H9 (cell line): ENCODE results near the gene OSBPL10. TPM values are rescaled to one million over a fixed set of nuclear protein-coding genes. Genes with fewer than 3 reads are reported as not detected.

Source experiments
- DNase-seq: peaks from one replicate; pipeline ENCODE4 v3.0.0-alpha.2; 2017
- H2AFZ ChIP-seq: one replicate; pipeline ENCODE4 v1.6.1; 2013; ENCODE audit warnings: mild to moderate bottlenecking, low read length, control low read depth, moderate library complexity
- H2AK5ac ChIP-seq: 2 replicates; pipeline ENCODE4 v1.6.1; 2013; ENCODE audit warnings: low read length, control low read depth, mixed read lengths; ENCODE audit not compliant: insufficient read length
- H2BK120ac ChIP-seq: one replicate; pipeline ENCODE4 v1.6.1; 2013; ENCODE audit warnings: low read depth, mild to moderate bottlenecking, low read length, control low read depth, inconsistent platforms; ENCODE audit not compliant: poor library complexity, severe bottlenecking
- H2BK12ac ChIP-seq: 2 replicates; pipeline ENCODE4 v1.6.1; 2013; ENCODE audit warnings: low read length, control low read depth, mixed read lengths, low read depth; ENCODE audit not compliant: insufficient read length
- H2BK15ac ChIP-seq: 2 replicates; pipeline ENCODE4 v1.6.1; 2013; ENCODE audit warnings: low read depth, low read length, control low read depth
- H2BK20ac ChIP-seq: one replicate; pipeline ENCODE4 v1.6.1; 2013; ENCODE audit warnings: low read depth, mild to moderate bottlenecking, low read length, control low read depth, inconsistent platforms; ENCODE audit not compliant: poor library complexity, severe bottlenecking
- H2BK5ac ChIP-seq: 2 replicates; pipeline ENCODE4 v1.6.1; 2013; ENCODE audit warnings: low read length, control low read depth, mixed read lengths; ENCODE audit not compliant: insufficient read length
- H3K14ac ChIP-seq: 2 replicates; pipeline ENCODE4 v1.6.1; 2013; ENCODE audit warnings: low read length, control low read depth; ENCODE audit not compliant: insufficient read depth
- H3K18ac ChIP-seq: 2 replicates; pipeline ENCODE4 v1.6.1; 2013; ENCODE audit warnings: low read depth, mild to moderate bottlenecking, mixed read lengths, low read length, control low read depth; ENCODE audit not compliant: insufficient read length
- H3K23ac ChIP-seq: 2 replicates; pipeline ENCODE4 v1.6.1; 2013; ENCODE audit warnings: low read length, control low read depth, mixed read lengths, low read depth; ENCODE audit not compliant: insufficient read length
- H3K23me2 ChIP-seq: 2 replicates; pipeline ENCODE4 v1.6.1; 2013; ENCODE audit warnings: low read depth, mild to moderate bottlenecking, mixed read lengths, low read length, control low read depth; ENCODE audit not compliant: insufficient read length, poor library complexity, severe bottlenecking
- H3K27ac ChIP-seq: 2 replicates; pipeline ENCODE4 v1.5.1; 2013; ENCODE audit warnings: low read length, control low read depth, mixed read lengths, low read depth; ENCODE audit not compliant: insufficient read length
- H3K27me3 ChIP-seq: 2 replicates; pipeline ENCODE4 v1.6.1; 2013; ENCODE audit warnings: low read length, control low read depth, inconsistent platforms; ENCODE audit not compliant: insufficient read depth
- H3K4ac ChIP-seq: 2 replicates; pipeline ENCODE4 v1.6.1; 2013; ENCODE audit warnings: low read depth, mild to moderate bottlenecking, control low read depth, inconsistent platforms, low read length, moderate library complexity
- H3K4me1 ChIP-seq: 2 replicates; pipeline ENCODE4 v1.6.1; 2013; ENCODE audit warnings: low read length, control low read depth, inconsistent platforms; ENCODE audit not compliant: insufficient read depth
- H3K4me2 ChIP-seq: 2 replicates; pipeline ENCODE4 v1.6.1; 2013; ENCODE audit warnings: low read length, control low read depth, mixed read lengths; ENCODE audit not compliant: insufficient read length, insufficient read depth
- H3K56ac ChIP-seq: 2 replicates; pipeline ENCODE4 v1.6.1; 2013; ENCODE audit warnings: low read depth, mild to moderate bottlenecking, mixed read lengths, low read length, control low read depth; ENCODE audit not compliant: insufficient read length
- H3K79me1 ChIP-seq: 2 replicates; pipeline ENCODE4 v1.6.1; 2013; ENCODE audit warnings: low read depth, mild to moderate bottlenecking, moderate library complexity, low read length, control low read depth, inconsistent platforms; ENCODE audit not compliant: insufficient read depth, poor library complexity, severe bottlenecking
- H3K79me2 ChIP-seq: 2 replicates; pipeline ENCODE4 v1.6.1; 2013; ENCODE audit warnings: low read length, control low read depth, inconsistent platforms; ENCODE audit not compliant: insufficient read depth
- H3K9ac ChIP-seq: 2 replicates; pipeline ENCODE4 v1.6.1; 2013; ENCODE audit warnings: low read length, control low read depth, mixed read lengths; ENCODE audit not compliant: insufficient read length; ENCODE audit errors: extremely low read depth
- H3K9me3 ChIP-seq: one replicate; pipeline ENCODE4 v1.6.1; 2013; ENCODE audit warnings: low read depth, low read length, inconsistent platforms; ENCODE audit not compliant: control insufficient read depth
- H3T11ph ChIP-seq: one replicate; pipeline ENCODE4 v1.6.1; 2013; ENCODE audit warnings: mild to moderate bottlenecking, low read length, control low read depth, inconsistent platforms
- H4K20me1 ChIP-seq: one replicate; pipeline ENCODE4 v1.6.1; 2013; ENCODE audit not compliant: control insufficient read depth, insufficient read length, insufficient read depth
- H4K5ac ChIP-seq: 2 replicates; pipeline ENCODE4 v1.6.1; 2013; ENCODE audit warnings: low read depth, mild to moderate bottlenecking, mixed read lengths, low read length, control low read depth; ENCODE audit not compliant: insufficient read length
- H4K8ac ChIP-seq: replicated peaks from 2 replicates; pipeline ENCODE4 v1.6.1; 2013; ENCODE audit warnings: low read length, control low read depth, mixed read lengths, low read depth; ENCODE audit not compliant: insufficient read length
- H4K91ac ChIP-seq: 2 replicates; pipeline ENCODE4 v1.6.1; 2013; ENCODE audit warnings: low read depth, mild to moderate bottlenecking, moderate library complexity, mixed read lengths, low read length, control low read depth; ENCODE audit not compliant: insufficient read length
- H3K27ac Mint-ChIP-seq, 3 experiments: 2 replicates in 2 of 3; 3 replicates in 1 of 3; pipeline ENCODE4 v1.8.0; 2020 to 2021; ENCODE audit warnings: mixed read lengths in 3 of 3, mild to moderate bottlenecking in 1 of 3, moderate library complexity in 1 of 3
- H3K27me3 Mint-ChIP-seq: 2 replicates; pipeline ENCODE4 v1.8.0; 2021; ENCODE audit warnings: low read depth, mild to moderate bottlenecking, moderate library complexity, mixed read lengths
- H3K36me3 Mint-ChIP-seq, 3 experiments: 2 replicates in 2 of 3; 3 replicates in 1 of 3; pipeline ENCODE4 v1.8.0; 2020 to 2021; ENCODE audit warnings: low read depth in 3 of 3, mixed read lengths in 3 of 3; ENCODE audit not compliant: insufficient read depth in 1 of 3
- H3K4me1 Mint-ChIP-seq, 2 experiments: 2 replicates each; pipeline ENCODE4 v1.8.0; 2020; ENCODE audit warnings: mixed read lengths in 2 of 2
- H3K4me3 Mint-ChIP-seq, 2 experiments: 2 replicates in 1 of 2; 3 replicates in 1 of 2; pipeline ENCODE4 v1.8.0; 2020 to 2021; ENCODE audit warnings: mild to moderate bottlenecking in 2 of 2, mixed read lengths in 2 of 2, moderate library complexity in 1 of 2
- H3K9me3 Mint-ChIP-seq, 2 experiments: 2 replicates in 1 of 2; 3 replicates in 1 of 2; pipeline ENCODE4 v1.8.0; 2020; ENCODE audit warnings: mild to moderate bottlenecking in 2 of 2, mixed read lengths in 2 of 2, moderate library complexity in 1 of 2
- WGBS: extraction: QIAGEN DNeasy Blood & Tissue Kit; methylation state at CpG from one replicate; pipeline ENCODE4 v1.1.7; 2013; ENCODE audit warnings: missing lambda C conversion rate, low lambda C conversion rate, mixed read lengths; ENCODE audit not compliant: insufficient read length; ENCODE audit errors: extremely low coverage; 5-methylcytosine and 5-hydroxymethylcytosine counted together
- total RNA-seq: library from RNA; stranded (reverse); gene quantifications from 2 replicates; pipeline ENCODE4 v1.2.1, GENCODE V29; 2021
- TF ChIP-seq, protein P1 (sequence below): fragments of 200-600 bp; sonication (generic); conservative IDR thresholded peaks from 3 replicates; pipeline ENCODE4 v1.8.0; 2021; ENCODE audit warnings: antibody characterized with exemption, mild to moderate bottlenecking

Gene OSBPL10
- total RNA-seq, 1 experiment from 2014 or later, result 42.7 TPM

- no peak overlapping the region for H3K23ac ChIP-seq
- no peak overlapping the region for H2BK12ac ChIP-seq
- no peak overlapping the region for H3K4me3 Mint-ChIP-seq
- no peak overlapping the region for H4K8ac ChIP-seq
- H2AFZ ChIP-seq, result no peak overlapping the region
- no peaks in the 10 kb centered on the region for H3K9me3 Mint-ChIP-seq
- H3K79me1 ChIP-seq, result peaks cover 5% of the 10 kb centered on the region
- no peak overlapping the region for H4K5ac ChIP-seq
- H3K18ac ChIP-seq, result no peak overlapping the region
- H4K20me1 ChIP-seq, result no peaks in the 10 kb centered on the region
- no CpG with 5 or more reads among the region's 17 CpGs for WGBS
- no peak for DNase-seq
- H2BK20ac ChIP-seq, result no peak overlapping the region
- no peaks in the 10 kb centered on the region for H3K27me3 ChIP-seq
- H3K27ac ChIP-seq, result no peak overlapping the region
- no peaks in the 10 kb centered on the region for H3K23me2 ChIP-seq
- H2BK5ac ChIP-seq, result no peak overlapping the region
- H2BK120ac ChIP-seq, result no peak overlapping the region
- H3K4me1 Mint-ChIP-seq, result peaks cover 12 to 17% of the 10 kb centered on the region in 2 experiments
- H3K9me3 ChIP-seq, result no peaks in the 10 kb centered on the region
- no peaks in the 10 kb centered on the region for H3K4me1 ChIP-seq
- no peak overlapping the region for H3K14ac ChIP-seq
- no peak overlapping the region for H3K4ac ChIP-seq
- no peak overlapping the region for H2BK15ac ChIP-seq
- no peak overlapping the region for H2AK5ac ChIP-seq
- no peak overlapping the region for H3K9ac ChIP-seq
- peaks cover 2 to 8% (median 3%) of the 10 kb centered on the region in 3 experiments; a peak in 5 of 7 replicates for H3K36me3 Mint-ChIP-seq
- H3K27me3 Mint-ChIP-seq, result no peaks in the 10 kb centered on the region; the same call in 1 of the 2 replicates
- H3K4me2 ChIP-seq, result no peak overlapping the region
- TF ChIP-seq, protein P1, sequence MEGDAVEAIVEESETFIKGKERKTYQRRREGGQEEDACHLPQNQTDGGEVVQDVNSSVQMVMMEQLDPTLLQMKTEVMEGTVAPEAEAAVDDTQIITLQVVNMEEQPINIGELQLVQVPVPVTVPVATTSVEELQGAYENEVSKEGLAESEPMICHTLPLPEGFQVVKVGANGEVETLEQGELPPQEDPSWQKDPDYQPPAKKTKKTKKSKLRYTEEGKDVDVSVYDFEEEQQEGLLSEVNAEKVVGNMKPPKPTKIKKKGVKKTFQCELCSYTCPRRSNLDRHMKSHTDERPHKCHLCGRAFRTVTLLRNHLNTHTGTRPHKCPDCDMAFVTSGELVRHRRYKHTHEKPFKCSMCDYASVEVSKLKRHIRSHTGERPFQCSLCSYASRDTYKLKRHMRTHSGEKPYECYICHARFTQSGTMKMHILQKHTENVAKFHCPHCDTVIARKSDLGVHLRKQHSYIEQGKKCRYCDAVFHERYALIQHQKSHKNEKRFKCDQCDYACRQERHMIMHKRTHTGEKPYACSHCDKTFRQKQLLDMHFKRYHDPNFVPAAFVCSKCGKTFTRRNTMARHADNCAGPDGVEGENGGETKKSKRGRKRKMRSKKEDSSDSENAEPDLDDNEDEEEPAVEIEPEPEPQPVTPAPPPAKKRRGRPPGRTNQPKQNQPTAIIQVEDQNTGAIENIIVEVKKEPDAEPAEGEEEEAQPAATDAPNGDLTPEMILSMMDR, result no peak
- no peak overlapping the region for H3T11ph ChIP-seq
- peak overlapping the region in 2 of 3 experiments; percentile 76; a peak in 4 of 7 replicates for H3K27ac Mint-ChIP-seq
- H3K79me2 ChIP-seq, result no peaks in the 10 kb centered on the region; the same call in 1 of the 2 replicates
- H3K56ac ChIP-seq, result no peak overlapping the region
- H4K91ac ChIP-seq, result no peak overlapping the region
Measured at GRCh38 chr3:31829826-31830426, 151.1 kb downstream of the OSBPL10 start.
